Left ventricle myocardium inferior (tissue), 1 donor: ENCODE data around the gene NAA80. TPM values are rescaled to one million over a fixed set of nuclear protein-coding genes. Genes with fewer than 3 reads are reported as not detected.

Experiments used
- DNase-seq: peaks from one replicate; pipeline ENCODE4 v3.0.0-alpha.2; 2020
- H3K27ac ChIP-seq: fragments of 200-600 bp; replicated peaks from 2 replicates; pipeline ENCODE4 v1.8.0; 2021
- H3K27me3 ChIP-seq: fragments of 200-600 bp; 2 replicates; pipeline ENCODE4 v1.8.0; 2021; ENCODE audit warnings: low read depth
- H3K36me3 ChIP-seq: fragments of 200-600 bp; 2 replicates; pipeline ENCODE4 v1.8.0; 2021
- H3K4me1 ChIP-seq: fragments of 200-600 bp; 2 replicates; pipeline ENCODE4 v1.8.0; 2021
- H3K4me3 ChIP-seq: fragments of 200-600 bp; 2 replicates; pipeline ENCODE4 v1.8.0; 2021; ENCODE audit warnings: mild to moderate bottlenecking, moderate library complexity
- H3K9me3 ChIP-seq: fragments of 200-600 bp; replicated peaks from 2 replicates; pipeline ENCODE4 v1.8.0; 2021
- CTCF ChIP-seq: fragments of 200-600 bp; IDR thresholded peaks from 2 replicates; pipeline ENCODE4 v1.8.0; 2021; ENCODE audit warnings: antibody characterized with exemption, mild to moderate bottlenecking, borderline replicate concordance
- intact Hi-C: fragments of 100-400 bp; cut with micrococcal nuclease; formaldehyde crosslinking; loops from one replicate; pipeline ENCODE4 v1.11.0; 2022
- total RNA-seq: library from RNA; stranded (reverse); fragmentation: NEBNext Ultra II Directional; extraction: Animal tissue kit (Norgen Biotek cat#: 25700); gene quantifications from one replicate; pipeline ENCODE4 v1.2.1, GENCODE V29; 2021
- donor health status: DM: no; HTN: yes; CAD: no; lungs with severe emphysema.

NAA80 gene
- total RNA-seq, 1 donor from 2014 or later, result 5.3 TPM

GRCh38 chr3:50270422-50271224, 28.6 kb downstream of the NAA80 start:
- Histone ChIP-seq H3K27ac (peak overlapping the region; percentile 99), H3K9me3 (no peaks in the 10 kb centered on the region), H3K36me3 (no peaks in the 10 kb centered on the region), H3K4me1 (peaks cover 76% of the 10 kb centered on the region), H3K4me3 (peak overlapping the region; percentile 70), H3K27me3 (peaks cover 19% of the 10 kb centered on the region)
- intact Hi-C loops, result loop anchor here (5.0 to 10.0 kb wide), 2 partner anchors 43 to 76 kb away; partner anchors contain the start of gene GNAT1
- TF ChIP-seq CTCF, result no peak
- no peak for DNase-seq

GRCh38 chr3:50269977-50270413, 29.2 kb downstream of the NAA80 start:
- Histone ChIP-seq H3K4me1 (peaks cover 76% of the 10 kb centered on the region), H3K27me3 (peaks cover 14% of the 10 kb centered on the region), H3K27ac (peak overlapping the region; percentile 99), H3K4me3 (peak overlapping the region; percentile 70), H3K36me3 (no peaks in the 10 kb centered on the region), H3K9me3 (no peaks in the 10 kb centered on the region)
- no peak for TF ChIP-seq CTCF
- intact Hi-C loops, result loop anchor here (5.0 to 10.0 kb wide), 2 partner anchors 43 to 75 kb away; partner anchors contain the start of gene GNAT1
- no peak for DNase-seq

GRCh38 chr3:50269460-50269859, 29.7 kb downstream of the NAA80 start:
- Histone ChIP-seq H3K4me3 (peak overlapping the region; percentile 70), H3K9me3 (no peaks in the 10 kb centered on the region), H3K27ac (peak overlapping the region; percentile 99), H3K27me3 (peaks cover 9% of the 10 kb centered on the region), H3K36me3 (no peaks in the 10 kb centered on the region), H3K4me1 (peaks cover 76% of the 10 kb centered on the region)
- intact Hi-C loops, result no loop called here
- no peak for TF ChIP-seq CTCF
- no peak for DNase-seq

GRCh38 chr3:50268703-50269451, 30.3 kb downstream of the NAA80 start, which contains the start of gene SEMA3B:
SEMA3B (plus strand) TSS chr3:50269147; CDS start chr3:50269241, 94 bp downstream.
- peaks cover 76% of the 10 kb centered on the region for H3K4me1 ChIP-seq
- DNase-seq, result peak; percentile 60

More at GRCh38 chr3:50268703-50269451, 30.3 kb downstream of the NAA80 start, which contains the start of gene SEMA3B:
- no peaks in the 10 kb centered on the region for H3K36me3 ChIP-seq
- peak within 1 kb of the TSS; percentile 99 for H3K27ac ChIP-seq
- H3K9me3 ChIP-seq, result no peaks in the 10 kb centered on the region
- peak within 1 kb of the TSS; percentile 70 for H3K4me3 ChIP-seq
- no peak for TF ChIP-seq CTCF
- peaks cover 4% of the 10 kb centered on the region for H3K27me3 ChIP-seq
- intact Hi-C loops, result no loop called here
